Dermis blood vessel endothelial cell (primary cell): Measurements from ENCODE around the gene HOXD10. TPM values are rescaled to one million over a fixed set of nuclear protein-coding genes. Genes with fewer than 3 reads are reported as not detected.
A peak's percentile ranks its signal among the peaks of the same experiment; 100 is the strongest.

Experiments used
- DNase-seq: peaks from one replicate; pipeline ENCODE4 v3.0.0; 2010
- total RNA-seq: library from RNA; depleted of rRNA; stranded (reverse); fragments of >200 nt; gene quantifications from 2 replicates; pipeline ENCODE4 v1.2.3, GENCODE V29; 2014

HOXD10 gene
- total RNA-seq, 1 donor from 2014 or later, result 7.7 TPM

GRCh38 chr2:176096243-176096985 is 20.2 kb upstream of the HOXD10 start:
- DNase-seq, result peak; percentile 32

GRCh38 chr2:176096986-176097819 is 19.4 kb upstream of the HOXD10 start:
- peak; percentile 85 for DNase-seq

GRCh38 chr2:176097820-176098365 is 18.7 kb upstream of the HOXD10 start:
- no peak for DNase-seq

GRCh38 chr2:176098366-176099158 is 18.0 kb upstream of the HOXD10 start:
- no peak for DNase-seq

- DNase-seq, result no peak
Measured at GRCh38 chr2:176099159-176099727, 17.3 kb upstream of the HOXD10 start.

- no peak for DNase-seq
Measured at GRCh38 chr2:176099728-176100546, 16.6 kb upstream of the HOXD10 start, which contains the start of gene HOXD12. HOXD12 (plus strand) TSS chr2:176099795; CDS start chr2:176099802, 7 bp downstream.

- no peak for DNase-seq
Measured at GRCh38 chr2:176100547-176101140, 15.9 kb upstream of the HOXD10 start.

- DNase-seq, result no peak
Measured at GRCh38 chr2:176101216-176101830, 15.3 kb upstream of the HOXD10 start.

GRCh38 chr2:176101842-176102241 is 14.7 kb upstream of the HOXD10 start:
- no peak for DNase-seq

- DNase-seq, result no peak
Measured at GRCh38 chr2:176102309-176102866, 14.2 kb upstream of the HOXD10 start.

- DNase-seq, result no peak
Measured at GRCh38 chr2:176103194-176103593, 13.4 kb upstream of the HOXD10 start.

- DNase-seq, result no peak
Measured at GRCh38 chr2:176103742-176104315, 12.7 kb upstream of the HOXD10 start.

GRCh38 chr2:176104316-176105077 is 12.1 kb upstream of the HOXD10 start:
- no peak for DNase-seq

- DNase-seq, result no peak
Measured at GRCh38 chr2:176105078-176105729, 11.4 kb upstream of the HOXD10 start.

GRCh38 chr2:176105730-176106580 is 10.6 kb upstream of the HOXD10 start:
- no peak for DNase-seq

- DNase-seq, result peak; percentile 57
Measured at GRCh38 chr2:176106581-176107539, 9.7 kb upstream of the HOXD10 start, which contains the start of gene HOXD11. HOXD11 (plus strand) TSS chr2:176107280; CDS start chr2:176107356, 76 bp downstream.
